ENCODE data around the gene IQGAP3.

- TF ChIP-seq EP300 (IDR thresholded peaks at IDR 0.05) (no peak), CTCF (IDR thresholded peaks at IDR 0.05) (no peak), POLR2AphosphoS5 (IDR thresholded peaks at IDR 0.05) (no peak), POLR2A (IDR thresholded peaks at IDR 0.05) (no peak)
Measured at GRCh38 chr1:156527584-156527983, 44.8 kb downstream of the IQGAP3 start.
